CD14-positive monocyte (primary cell): ENCODE data around the gene PRSS50. TPM values are rescaled to one million over a fixed set of nuclear protein-coding genes. Genes with fewer than 3 reads are reported as not detected.
"Not testable (repeated sequence)": the region's sequence is repeated elsewhere in the genome, so short reads cannot be mapped to it uniquely, and the experiment has no call there.

Source experiments
- DNase-seq, 3 donors: peaks; one replicate each; pipeline ENCODE4 v3.0.0-alpha.2; 2011 to 2022
- H2AFZ ChIP-seq: 2 replicates; pipeline ENCODE4 v1.6.0; 2012; ENCODE audit warnings: mild to moderate bottlenecking, low read depth, low read length, inconsistent platforms; ENCODE audit not compliant: insufficient read depth, poor library complexity, severe bottlenecking
- H3K27ac ChIP-seq, 2 donors: 1 replicate in 1 of 2; 2 replicates in 1 of 2; pipeline ENCODE4 v1.5.1; 2012 to 2013; ENCODE audit warnings: low read length in 2 of 2, control low read depth in 1 of 2, inconsistent platforms in 1 of 2, low read depth in 1 of 2, mild to moderate bottlenecking in 1 of 2
- H3K27me3 ChIP-seq, 2 donors: one replicate each; pipeline versions ENCODE4 v1.6.0 to v1.6.1; 2011 to 2013; ENCODE audit warnings: low read length in 2 of 2; ENCODE audit not compliant: control insufficient read depth in 2 of 2, insufficient read depth in 2 of 2
- H3K36me3 ChIP-seq, 2 donors: replicated peaks in 1 of 2; 1 replicate in 1 of 2; 2 replicates in 1 of 2; pipeline versions ENCODE4 v1.5.1 to v1.6.1; 2012 to 2013; ENCODE audit warnings: low read length in 2 of 2, control low read depth in 1 of 2, inconsistent platforms in 1 of 2, mild to moderate bottlenecking in 1 of 2; ENCODE audit not compliant: insufficient read depth in 2 of 2, control insufficient read depth in 1 of 2
- H3K4me1 ChIP-seq, 2 donors: 1 replicate in 1 of 2; 2 replicates in 1 of 2; pipeline versions ENCODE4 v1.5.1 to v1.6.1; 2012 to 2013; ENCODE audit warnings: low read length in 2 of 2, control low read depth in 1 of 2, inconsistent platforms in 1 of 2, mild to moderate bottlenecking in 1 of 2, moderate library complexity in 1 of 2; ENCODE audit not compliant: insufficient read depth in 2 of 2, control insufficient read depth in 1 of 2
- H3K4me2 ChIP-seq: replicated peaks from 2 replicates; pipeline ENCODE3; 2012; ENCODE audit warnings: low read length, moderate library complexity, mild to moderate bottlenecking; ENCODE audit not compliant: poor library complexity, severe bottlenecking; ENCODE audit errors: extremely low read depth
- H3K4me3 ChIP-seq, 3 experiments: fragments of 200-600 bp in 1 of 3; sonication (generic) in 1 of 3; replicated peaks in 1 of 3; 1 replicate in 2 of 3; 2 replicates in 1 of 3; pipeline ENCODE4 v1.5.1; 2011 to 2013; ENCODE audit warnings: low read length in 3 of 3, mild to moderate bottlenecking in 3 of 3, control low read depth in 2 of 3, low read depth in 2 of 3, inconsistent platforms in 1 of 3, moderate library complexity in 1 of 3
- H3K79me2 ChIP-seq: 2 replicates; pipeline ENCODE4 v1.6.0; 2012; ENCODE audit warnings: mild to moderate bottlenecking, control low read depth, inconsistent platforms, low read length, moderate library complexity; ENCODE audit not compliant: insufficient read depth
- H3K9ac ChIP-seq: 2 replicates; pipeline ENCODE4 v1.6.0; 2017; ENCODE audit warnings: low read length, mild to moderate bottlenecking; ENCODE audit not compliant: insufficient read depth, poor library complexity, severe bottlenecking
- H3K9me3 ChIP-seq, 2 donors: replicated peaks in 1 of 2; 1 replicate in 1 of 2; 2 replicates in 1 of 2; pipeline versions ENCODE4 v1.5.1 to v1.6.1; 2012 to 2013; ENCODE audit warnings: low read length in 2 of 2, control low read depth in 1 of 2; ENCODE audit not compliant: control insufficient read depth in 1 of 2, insufficient read depth in 1 of 2
- H4K20me1 ChIP-seq: 2 replicates; pipeline ENCODE4 v1.6.0; 2012; ENCODE audit warnings: mild to moderate bottlenecking, low read length, control low read depth, moderate library complexity; ENCODE audit not compliant: insufficient read depth
- H3K27ac Mint-ChIP-seq, 7 donors: one replicate each; pipeline ENCODE4 v1.8.0; 2020; ENCODE audit warnings: mild to moderate bottlenecking in 7 of 7, mixed read lengths in 7 of 7, moderate library complexity in 6 of 7, inconsistent platforms in 2 of 7
- H3K27me3 Mint-ChIP-seq, 3 donors: one replicate each; pipeline ENCODE4 v1.8.0; 2021 to 2022; ENCODE audit warnings: low read depth in 3 of 3, mild to moderate bottlenecking in 3 of 3, mixed read lengths in 3 of 3, moderate library complexity in 3 of 3, inconsistent platforms in 1 of 3
- H3K36me3 Mint-ChIP-seq, 2 donors: one replicate each; pipeline ENCODE4 v1.8.0; 2020; ENCODE audit warnings: mixed read lengths in 2 of 2, inconsistent platforms in 1 of 2, mild to moderate bottlenecking in 1 of 2
- H3K4me1 Mint-ChIP-seq: one replicate; pipeline ENCODE4 v1.8.0; 2020; ENCODE audit warnings: mild to moderate bottlenecking, mixed read lengths
- H3K4me3 Mint-ChIP-seq, 2 donors: one replicate each; pipeline ENCODE4 v1.8.0; 2020; ENCODE audit warnings: mild to moderate bottlenecking in 2 of 2, mixed read lengths in 2 of 2, moderate library complexity in 1 of 2
- H3K9me3 Mint-ChIP-seq, 7 donors: one replicate each; pipeline ENCODE4 v1.8.0; 2020 to 2022; ENCODE audit warnings: mixed read lengths in 7 of 7, mild to moderate bottlenecking in 6 of 7, moderate library complexity in 6 of 7, inconsistent platforms in 2 of 7
- CTCF ChIP-seq: fragments of 200-600 bp; IDR thresholded peaks from one replicate; pipeline ENCODE4 v1.8.0; 2022; ENCODE audit warnings: antibody characterized with exemption, mild to moderate bottlenecking
- WGBS: methylation state at CpG from one replicate; pipeline ENCODE4 v1.1.5; 2013; ENCODE audit warnings: missing lambda C conversion rate; ENCODE audit not compliant: insufficient coverage; 5-methylcytosine and 5-hydroxymethylcytosine counted together
- intact Hi-C, 2 donors: fragments of 100-400 bp; cut with micrococcal nuclease; formaldehyde crosslinking; loops; one replicate each; pipeline versions ENCODE4 v1.15.0 to v1.15.1; 2023
- polyA plus RNA-seq, 3 donors: library from polyadenylated mRNA; depleted of rRNA in 1 of 3; unstranded in 2 of 3; stranded (reverse) in 1 of 3; fragments of 300-500 nt in 2 of 3; fragments of >200 nt in 1 of 3; fragmentation: Illumina TruSeq in 2 of 3; gene quantifications; 1 replicate in 2 of 3; 2 replicates in 1 of 3; pipeline ENCODE4 v1.2.3, GENCODE V29; 2012 to 2021

PRSS50 gene
- polyA plus RNA-seq, 3 donors: not detected

DNA sequence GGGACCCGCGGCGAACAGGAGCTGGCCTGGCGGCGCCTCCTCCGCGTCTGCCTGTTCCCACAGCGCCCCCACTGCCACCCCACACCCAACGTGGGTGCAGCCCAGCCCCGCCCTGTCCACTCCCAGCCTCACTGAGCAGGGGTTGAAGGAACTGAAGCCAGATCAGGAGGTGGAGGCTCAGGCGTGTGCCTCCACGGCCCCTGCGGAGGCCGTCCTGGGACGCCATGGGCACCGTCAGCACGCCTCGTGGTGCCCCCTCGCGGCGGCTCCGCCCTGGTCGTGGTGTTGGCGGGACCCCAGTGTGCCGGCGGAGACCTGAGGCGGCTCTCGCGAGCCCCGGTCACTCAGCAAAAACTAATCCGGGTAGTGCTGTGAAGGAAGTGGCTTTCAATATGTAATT lies 39.0 kb upstream of the PRSS50 start:
- Histone ChIP-seq H3K4me1 (no peaks in the 10 kb centered on the region), H3K9ac (no peak overlapping the region), H4K20me1 (no peaks in the 10 kb centered on the region), H3K36me3 (no peaks in the 10 kb centered on the region), H2AFZ (no peak overlapping the region), H3K4me3 (no peak overlapping the region), H3K4me2 (no peak overlapping the region), H3K9me3 (no peaks in the 10 kb centered on the region), H3K79me2 (no peaks in the 10 kb centered on the region), H3K27me3 (no peaks in the 10 kb centered on the region), H3K27ac (no peak overlapping the region)
- DNase-seq: no peak
- intact Hi-C loops: no loop called here
- Mint-ChIP-seq H3K36me3 (no peaks in the 10 kb centered on the region), H3K9me3 (peaks cover 0 to 4% (median 0%) of the 10 kb centered on the region in 7 donors), H3K4me1 (no peaks in the 10 kb centered on the region), H3K27ac (no peak overlapping the region), H3K27me3 (peaks cover 2 to 8% (median 4%) of the 10 kb centered on the region in 3 donors), H3K4me3 (no peak overlapping the region)
- WGBS: 96% methylated on average over 24 of the region's 31 CpGs
- TF ChIP-seq CTCF: no peak

DNA sequence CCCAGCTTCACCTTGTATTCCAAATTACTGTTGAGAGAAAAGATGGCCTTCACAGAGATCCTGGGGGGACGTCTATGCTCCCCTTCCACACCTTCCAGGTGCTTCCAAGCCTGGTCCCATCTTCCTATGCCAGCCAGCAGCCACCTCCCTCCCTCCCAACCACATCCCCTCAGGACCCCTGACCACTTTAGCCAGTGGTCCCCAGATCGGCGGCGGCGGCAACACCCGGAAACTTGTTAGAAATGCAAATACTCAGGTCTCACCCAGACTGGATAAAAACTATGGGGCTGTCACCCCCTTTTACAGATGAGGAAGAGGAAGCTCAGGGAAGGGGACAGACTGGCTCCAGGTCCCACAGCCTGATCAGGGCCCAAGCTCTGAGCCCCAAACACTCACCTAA lies 38.0 kb upstream of the PRSS50 start:
- no peak overlapping the region for H3K4me3 Mint-ChIP-seq
- Histone ChIP-seq H3K79me2 (no peaks in the 10 kb centered on the region), H3K4me1 (no peaks in the 10 kb centered on the region), H3K27me3 (no peaks in the 10 kb centered on the region), H3K27ac (no peak overlapping the region), H4K20me1 (no peaks in the 10 kb centered on the region), H3K4me3 (no peak overlapping the region), H3K4me2 (no peak overlapping the region), H3K9ac (no peak overlapping the region), H3K36me3 (no peaks in the 10 kb centered on the region), H2AFZ (no peak overlapping the region), H3K9me3 (no peaks in the 10 kb centered on the region)
- no peak for TF ChIP-seq CTCF
- WGBS: 93% methylated on average over 3 of the region's 6 CpGs
- H3K9me3 Mint-ChIP-seq: no peaks in the 10 kb centered on the region
- intact Hi-C loops: no loop called here
- H3K36me3 Mint-ChIP-seq: no peaks in the 10 kb centered on the region
- no peaks in the 10 kb centered on the region for H3K4me1 Mint-ChIP-seq
- no peak for DNase-seq
- no peak overlapping the region for H3K27ac Mint-ChIP-seq
- H3K27me3 Mint-ChIP-seq: peaks cover 2 to 6% (median 2%) of the 10 kb centered on the region in 3 donors

DNA sequence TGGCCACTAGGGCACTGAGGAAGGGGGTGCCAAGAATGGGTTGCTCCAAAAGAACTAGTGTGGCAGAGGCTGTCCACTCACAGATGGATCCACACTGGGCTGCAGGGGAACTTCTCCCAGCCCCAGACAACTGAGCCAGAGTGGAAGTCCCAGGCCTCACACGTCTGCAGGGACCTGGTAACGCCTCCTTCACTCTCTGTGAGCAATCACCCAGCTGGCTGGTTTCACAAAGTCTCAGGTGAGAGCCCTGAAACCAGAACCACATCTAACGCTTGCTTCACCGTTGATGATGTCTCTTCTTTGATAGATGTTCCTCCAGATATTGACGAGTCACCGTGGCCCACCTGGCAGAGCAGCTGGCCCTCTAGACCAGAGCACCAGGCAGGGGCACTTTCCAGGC lies 35.5 kb upstream of the PRSS50 start:
- H3K9me3 ChIP-seq, H3K4me3 Mint-ChIP-seq, H3K27ac ChIP-seq, H3K36me3 ChIP-seq, H3K4me3 ChIP-seq, H3K27me3 Mint-ChIP-seq, H3K4me2 ChIP-seq, H3K27me3 ChIP-seq, H3K4me1 ChIP-seq, H3K27ac Mint-ChIP-seq, H4K20me1 ChIP-seq, H3K36me3 Mint-ChIP-seq, H3K4me1 Mint-ChIP-seq, H3K9me3 Mint-ChIP-seq, H2AFZ ChIP-seq, H3K79me2 ChIP-seq, H3K9ac ChIP-seq, DNase-seq, intact Hi-C loops: not testable (repeated sequence)
- WGBS: 92% methylated on average over 6 of the region's 6 CpGs
